Measurements from ENCODE around the gene ZNF853.

- TF ChIP-seq GATA3 (IDR thresholded peaks at IDR 0.05; ENCODE audit: low read depth, low read length), result no peak; the same call in 1 of the 2 replicates
- TF ChIP-seq GATA2 (IDR thresholded peaks at IDR 0.05; ENCODE audit: low read depth, low read length), result peak; percentile 98
Observed at GRCh38 chr7:6658618-6659345, 43.4 kb downstream of the ZNF853 start.
